Esophagus squamous epithelium (tissue), 4 donors: ENCODE data around the gene ITPR2.

Source experiments
- CTCF ChIP-seq, 6 experiments: fragments of 450-650 bp in 4 of 6; fragments of 200-600 bp in 2 of 6; sonication (generic) in 2 of 6; IDR thresholded peaks; one replicate each; pipeline ENCODE4 v1.5.1; 2016 to 2019; ENCODE audit warnings: antibody characterized with exemption in 6 of 6, mild to moderate bottlenecking in 4 of 6, moderate library complexity in 4 of 6
- POLR2A ChIP-seq, 4 donors: fragments of 450-650 bp; IDR thresholded peaks; one replicate each; pipeline ENCODE4 v1.6.1; 2017; ENCODE audit warnings: antibody characterized with exemption in 4 of 4, mild to moderate bottlenecking in 4 of 4, moderate library complexity in 3 of 4

- no peak for TF ChIP-seq POLR2A (IDR thresholded peaks at IDR 0.05)
- TF ChIP-seq CTCF (IDR thresholded peaks at IDR 0.05), result no peak
These were observed 523.4 kb downstream of the ITPR2 start for GRCh38 chr12:26309634-26310033.
